Measurements from ENCODE around the gene KRT83.
A peak's percentile ranks its signal among the peaks of the same experiment; 100 is the strongest.
"Not testable (repeated sequence)": the region's sequence is repeated elsewhere in the genome, so short reads cannot be mapped to it uniquely, and the experiment has no call there.

Gene KRT83

DNA sequence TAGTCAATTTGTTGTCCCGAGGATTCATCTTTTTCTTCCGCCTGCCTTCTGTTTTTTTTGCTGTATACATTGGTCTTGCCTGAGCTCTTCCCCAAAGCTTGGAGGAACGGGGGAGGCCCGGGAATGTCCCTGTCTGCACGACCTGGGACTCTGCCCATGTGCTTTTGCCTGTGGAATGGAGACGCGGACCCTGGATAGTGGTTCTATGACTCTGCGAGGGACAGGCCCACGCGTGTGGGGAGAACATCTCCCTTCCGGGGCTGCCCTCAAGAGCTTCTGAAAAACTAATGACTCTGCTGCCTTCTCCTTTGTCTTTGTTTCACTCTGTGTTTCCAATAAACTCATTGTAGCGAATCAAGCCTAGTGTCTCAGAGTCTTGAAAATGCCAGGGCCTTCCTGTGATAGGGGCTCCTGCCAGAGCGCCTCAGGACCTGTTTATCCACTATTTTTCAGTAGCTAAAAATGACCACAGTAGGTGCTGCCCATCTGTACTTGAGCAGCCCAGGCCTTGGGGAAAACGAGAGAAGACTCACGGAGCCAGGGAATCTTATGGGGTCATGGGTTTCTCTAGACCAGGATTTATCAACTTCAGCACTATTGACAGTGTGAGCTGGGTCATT is 12.3 kb downstream of the KRT83 start:
- TF ChIP-seq CTCF (IDR thresholded peaks at IDR 0.05; ENCODE audit: low read depth, low read length) = no peak

GRCh38 chr12:52307836-52308805 is 13.1 kb downstream of the KRT83 start:
- TF ChIP-seq CTCF (IDR thresholded peaks at IDR 0.05; ENCODE audit: low read depth, low read length) = no peak
- H3K4me3 ChIP-seq (ENCODE audit: low read depth, low read length) = peak overlapping the region; percentile 43; the same call in 1 of the 2 replicates

More for the DNA sequence above, 12.3 kb downstream of the KRT83 start:
- no peak overlapping the region; the same call in 1 of the 2 replicates for H3K4me3 ChIP-seq (ENCODE audit: low read depth, low read length)

- H3K4me3 ChIP-seq (ENCODE audit: low read depth, low read length) = no peak overlapping the region
- TF ChIP-seq CTCF (IDR thresholded peaks at IDR 0.05; ENCODE audit: low read depth, low read length) = no peak
These were observed 14.5 kb downstream of the KRT83 start for GRCh38 chr12:52306731-52307130.

DNA sequence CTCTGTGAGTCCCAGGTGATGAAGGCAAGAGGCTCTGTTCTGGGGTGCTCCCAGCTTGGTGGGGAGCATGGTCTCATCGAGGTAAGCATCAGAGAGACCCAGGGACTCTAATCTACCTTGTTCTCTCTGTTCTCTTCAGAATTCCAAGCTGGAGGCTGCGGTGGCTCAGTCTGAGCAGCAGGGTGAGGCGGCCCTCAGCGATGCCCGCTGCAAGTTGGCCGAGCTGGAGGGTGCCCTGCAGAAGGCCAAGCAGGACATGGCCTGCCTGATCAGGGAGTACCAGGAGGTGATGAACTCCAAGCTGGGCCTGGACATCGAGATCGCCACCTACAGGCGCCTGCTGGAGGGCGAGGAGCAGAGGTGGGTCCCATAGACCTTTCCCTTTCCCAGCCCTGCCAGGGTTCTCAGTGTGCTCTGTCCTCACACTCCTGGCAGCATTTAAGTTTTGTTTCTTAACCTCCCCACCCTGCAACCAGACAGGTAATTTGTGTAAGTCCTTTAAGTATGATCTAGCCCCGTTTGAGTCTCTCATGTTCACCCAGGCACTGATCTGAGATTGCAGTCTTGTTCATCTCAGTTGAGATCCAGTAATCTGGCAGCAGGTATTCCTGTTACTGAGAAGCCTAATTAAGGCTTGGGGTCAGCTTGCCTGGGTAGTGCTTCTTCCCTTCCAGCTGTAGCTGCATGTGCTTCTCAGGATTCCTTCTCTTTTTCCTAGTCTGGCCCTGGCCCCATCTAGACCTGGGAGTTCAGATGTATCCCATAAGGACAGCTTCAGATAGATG is 15.1 kb downstream of the KRT83 start:
- no peak overlapping the region for H3K4me3 ChIP-seq (ENCODE audit: low read depth, low read length)
- no peak for TF ChIP-seq CTCF (IDR thresholded peaks at IDR 0.05; ENCODE audit: low read depth, low read length)

GRCh38 chr12:52304941-52305411 is 16.2 kb downstream of the KRT83 start:
- not testable (repeated sequence) for H3K4me3 ChIP-seq (ENCODE audit: low read depth, low read length)

GRCh38 chr12:52302242-52302914 is 18.8 kb downstream of the KRT83 start:
- not testable (repeated sequence) for H3K4me3 ChIP-seq (ENCODE audit: low read depth, low read length)

GRCh38 chr12:52301721-52302120 is 19.5 kb downstream of the KRT83 start:
- not testable (repeated sequence) for H3K4me3 ChIP-seq (ENCODE audit: low read depth, low read length)

Data from WI38 (cell line).